GM19193 (cell line): ENCODE measurements around the gene ISOC1.

ENCODE experiments used
- POLR2A ChIP-seq: IDR thresholded peaks from 4 replicates; pipeline ENCODE4 v1.6.1; 2011; ENCODE audit not compliant: insufficient read depth, insufficient read length; ENCODE audit errors: extremely low read depth

The ISOC1 gene

GRCh38 chr5:129141078-129141477 is 46.5 kb downstream of the ISOC1 start:
- no peak for TF ChIP-seq POLR2A

- no peak for TF ChIP-seq POLR2A
Observed at GRCh38 chr5:129141696-129142095, 47.1 kb downstream of the ISOC1 start.

DNA sequence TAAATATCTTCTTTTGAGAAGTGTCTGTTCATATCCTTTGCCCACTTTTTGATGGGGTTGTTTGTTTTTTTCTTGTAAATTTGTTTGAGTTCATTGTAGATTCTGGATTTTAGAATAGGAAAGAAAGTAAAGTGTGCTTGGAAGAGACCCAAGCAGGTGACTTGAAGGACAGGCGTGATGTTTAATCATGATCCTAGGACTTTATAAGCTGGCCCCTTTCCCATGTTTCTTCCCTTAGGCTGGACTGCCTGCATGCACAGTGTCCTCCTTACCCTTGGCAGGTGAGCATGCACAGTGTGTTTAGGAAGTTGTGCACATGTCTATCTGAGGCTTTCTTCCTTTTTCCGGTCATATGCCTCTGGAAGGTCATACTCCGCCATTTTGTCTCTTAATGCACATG is 61.3 kb downstream of the ISOC1 start:
- TF ChIP-seq POLR2A: no peak

DNA sequence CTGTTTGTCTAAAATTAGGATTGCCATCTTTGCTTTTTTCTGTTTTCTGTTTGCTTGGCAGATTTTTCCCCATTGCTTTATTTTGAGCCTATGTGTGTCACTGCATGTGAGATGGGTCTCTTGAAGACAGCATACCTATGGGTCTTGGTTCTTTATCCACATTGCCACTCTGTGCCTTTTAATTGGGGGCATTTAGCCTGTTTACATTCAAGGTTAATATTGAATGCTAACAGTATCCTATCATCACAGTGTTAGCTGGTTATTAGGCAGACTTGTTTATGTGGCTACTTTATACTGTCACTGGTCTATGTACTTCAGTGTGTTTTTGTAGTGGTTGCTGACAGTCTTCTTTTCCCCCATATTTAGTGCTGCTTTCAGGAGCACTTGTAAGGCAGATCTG is 67.3 kb downstream of the ISOC1 start:
- no peak for TF ChIP-seq POLR2A
